NCI-H510A (cell line): ENCODE data around the gene USP33.
A peak's percentile ranks its signal among the peaks of the same experiment; 100 is the strongest.
"Not testable (repeated sequence)": the region's sequence is repeated elsewhere in the genome, so short reads cannot be mapped to it uniquely, and the experiment has no call there.

Experiments
- DNase-seq: peaks from one replicate; lab custom pipeline; 2025; lab: John Stamatoyannopoulos, UW

Gene USP33

GRCh38 chr1:77759071-77760028, at the start of gene USP33:
Gene USP33 (minus strand): TSS chr1:77759852. CDS start chr1:77741697, 18,155 bp downstream.
- DNase-seq: peak; percentile 93

DNA sequence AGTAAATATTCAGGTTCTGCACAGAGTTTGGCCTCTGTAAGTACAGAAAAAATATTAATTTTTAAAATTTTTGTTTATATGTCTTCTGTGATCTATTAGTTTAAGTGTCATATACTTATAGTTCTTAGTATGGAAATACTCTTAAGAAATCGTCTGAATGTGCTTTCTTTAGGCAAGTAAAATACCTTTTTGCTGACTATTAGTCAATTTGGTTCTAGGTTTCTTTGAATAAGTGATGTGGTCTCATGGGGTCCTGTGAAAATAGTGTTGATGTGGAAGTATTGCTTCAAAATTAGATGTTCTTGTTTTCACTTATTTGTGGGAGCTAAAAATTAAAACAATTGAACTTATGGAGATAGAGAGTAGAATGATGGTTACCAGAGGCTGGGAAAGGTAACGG, 43.7 kb upstream of the USP33 start:
- no peak for DNase-seq

DNA sequence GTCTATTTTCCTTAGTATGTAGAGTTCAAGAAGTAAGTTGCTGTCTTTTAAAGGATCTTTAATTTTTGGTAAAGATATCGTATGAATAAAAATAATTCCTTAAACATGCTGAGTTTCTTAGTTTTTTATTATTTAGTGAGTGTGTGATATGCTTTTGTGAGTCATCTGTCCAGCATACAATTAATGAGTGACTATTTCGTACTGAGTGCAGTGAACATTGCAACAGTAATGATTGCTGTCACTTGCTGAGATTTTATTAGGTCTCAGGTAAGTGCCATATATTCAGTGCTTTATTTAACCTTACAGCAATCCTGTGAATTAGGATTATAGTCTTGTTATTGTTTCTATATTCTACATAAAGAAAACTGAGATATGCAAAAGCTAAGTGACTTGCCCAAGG, 42.4 kb upstream of the USP33 start:
- DNase-seq: no peak

DNA sequence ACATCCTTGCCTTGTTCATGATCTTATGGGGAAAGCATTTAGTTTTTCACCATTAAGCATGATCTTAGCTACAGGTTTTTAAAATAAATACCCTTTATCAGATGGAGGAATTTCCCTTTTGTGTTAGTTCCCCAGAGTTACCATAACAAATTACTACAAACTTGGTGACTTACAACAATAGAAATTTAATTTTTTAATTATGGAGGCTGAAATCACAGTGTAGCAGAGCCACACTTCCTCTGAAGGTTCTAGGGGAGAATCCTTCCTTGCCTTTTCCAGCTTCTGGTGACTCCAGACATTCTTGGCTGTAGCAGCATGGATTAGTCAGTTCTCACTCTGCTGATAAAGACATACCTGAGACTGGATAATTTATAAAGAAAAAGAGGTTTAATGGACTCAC, 38.3 kb upstream of the USP33 start:
- DNase-seq: no peak

DNA sequence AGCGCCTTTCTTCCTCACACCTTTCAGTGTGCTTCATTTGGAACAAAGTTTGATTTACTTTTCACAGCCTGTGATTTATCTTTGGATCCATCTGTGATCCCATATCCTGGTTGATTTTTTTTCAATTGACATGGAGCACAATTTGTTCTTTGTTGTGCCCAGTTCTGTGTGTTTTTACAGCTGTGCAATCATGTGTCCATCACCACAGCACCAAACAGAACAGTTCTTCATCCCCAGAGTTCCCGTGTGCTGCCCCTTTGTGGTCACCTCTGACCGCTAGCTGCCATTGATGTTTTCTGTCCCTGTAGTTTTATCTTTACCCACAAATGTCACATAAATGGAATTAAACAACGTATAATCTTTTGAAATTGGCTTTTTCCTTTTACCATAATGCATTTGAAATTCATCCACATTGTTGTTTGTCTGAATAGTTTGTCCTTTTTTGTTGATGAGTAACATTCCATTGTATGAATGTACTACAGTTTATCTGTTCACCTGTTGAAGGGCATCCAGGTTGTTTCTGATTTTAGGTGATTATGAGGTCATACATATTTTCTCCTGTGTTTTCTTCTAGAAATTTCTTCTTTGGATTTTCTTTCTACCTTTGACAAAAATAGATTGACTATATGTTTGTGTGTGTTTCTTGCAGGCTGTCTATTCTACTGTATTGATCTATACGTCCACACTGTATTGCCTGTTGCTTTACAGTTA, 37.2 kb upstream of the USP33 start:
- DNase-seq: no peak

GRCh38 chr1:77794550-77794949, 34.9 kb upstream of the USP33 start:
- no peak for DNase-seq

GRCh38 chr1:77786093-77786741, 26.6 kb upstream of the USP33 start:
- DNase-seq: not testable (repeated sequence)

GRCh38 chr1:77783141-77783540, 23.5 kb upstream of the USP33 start:
- no peak for DNase-seq

DNA sequence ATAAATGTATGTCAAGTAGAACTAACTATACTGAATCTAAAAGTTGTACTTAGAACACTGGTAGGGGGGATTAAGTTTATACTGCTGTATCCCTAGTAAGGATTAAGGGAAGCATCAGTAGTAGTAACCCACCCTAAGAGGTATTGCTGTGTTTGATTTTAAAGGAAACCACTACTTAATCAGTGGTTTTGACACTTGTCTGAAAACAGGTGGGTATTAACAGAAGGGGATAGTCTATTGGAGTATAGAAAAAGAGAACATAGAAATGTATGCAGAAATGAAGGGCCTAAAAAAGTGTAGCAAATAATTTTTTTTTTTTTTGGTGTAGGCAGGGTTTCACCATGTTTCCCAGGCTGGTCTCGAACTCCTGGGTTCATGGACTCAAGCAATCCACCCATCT, 22.0 kb upstream of the USP33 start:
- no peak for DNase-seq

DNA sequence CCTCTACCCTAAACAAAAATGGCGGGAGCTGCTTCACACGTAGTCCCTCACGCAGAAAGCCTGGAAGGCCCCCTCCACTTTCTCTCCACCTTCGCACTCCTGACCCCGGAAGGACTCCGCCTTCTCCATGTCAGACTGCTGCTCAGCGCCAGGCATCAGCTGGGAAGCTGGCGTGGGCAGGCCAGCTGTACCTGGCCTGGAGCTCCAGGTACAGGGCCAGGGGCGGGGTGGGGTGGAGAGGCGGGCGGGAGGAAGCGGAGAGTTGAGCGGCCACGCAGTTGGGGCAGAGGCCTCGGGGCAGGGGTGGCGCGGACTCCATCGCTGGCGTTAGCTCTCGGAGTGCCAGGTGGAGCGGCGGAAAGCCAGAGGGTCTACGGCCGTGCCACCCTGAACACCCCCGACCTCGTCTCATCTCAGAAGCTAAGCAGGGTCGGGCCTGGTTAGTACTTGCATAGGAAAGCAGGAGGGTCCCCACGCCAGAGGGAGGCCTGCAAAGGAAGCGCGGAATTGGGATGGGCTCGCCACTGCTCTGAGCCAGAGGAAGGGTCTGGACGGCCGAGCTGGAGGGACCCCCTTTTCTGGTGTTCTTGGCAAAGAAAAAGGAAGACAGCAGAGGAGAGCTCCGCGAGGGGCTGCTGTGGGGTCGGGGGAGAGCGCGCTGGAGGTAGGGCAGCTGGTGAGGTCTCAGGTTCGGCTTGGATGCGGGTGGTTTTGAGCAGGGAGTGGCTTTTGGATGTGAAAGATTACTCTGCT, 20.1 kb upstream of the USP33 start, which contains the start of gene MIGA1:
Gene MIGA1, plus strand, starts transcription at position 121 of the 753 bp plus-strand sequence. CDS start 3,604 bp downstream, outside the sequence.
- peak; percentile 99 for DNase-seq

DNA sequence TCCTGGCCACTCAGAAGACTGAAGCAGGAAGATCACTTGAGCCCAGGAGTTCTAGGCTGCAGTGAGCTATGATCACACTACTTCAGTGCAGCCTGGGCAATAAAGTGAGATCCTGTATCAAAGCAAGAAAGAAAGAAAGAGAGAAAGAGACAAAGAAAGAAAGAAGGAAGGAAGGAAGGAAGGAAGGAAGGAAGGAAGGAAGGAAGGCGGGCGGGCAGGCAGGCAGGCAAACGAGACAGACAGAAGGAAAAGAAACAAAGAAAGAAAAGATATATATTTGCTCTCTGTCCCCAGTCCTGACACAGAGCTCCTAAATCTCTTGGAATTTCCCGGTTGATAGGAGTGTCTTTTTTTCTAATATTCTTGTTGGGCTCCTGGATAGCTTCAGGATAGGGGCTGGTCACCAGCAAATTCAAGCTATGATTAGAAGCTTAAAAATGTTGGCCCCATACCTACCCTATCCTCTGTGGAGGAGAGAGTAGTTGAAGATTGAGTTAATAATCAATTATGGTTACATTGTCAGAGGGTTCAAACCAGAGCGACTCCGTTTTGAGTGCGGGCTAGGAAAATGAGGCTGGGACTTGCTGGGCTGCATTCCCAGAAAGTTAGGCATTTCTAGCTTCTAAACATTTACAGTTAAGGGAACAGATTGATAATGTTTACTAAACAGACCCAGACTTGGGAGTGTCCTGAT, 16.5 kb upstream of the USP33 start:
- DNase-seq: no peak

GRCh38 chr1:77768006-77768405, 8.4 kb upstream of the USP33 start:
- DNase-seq: no peak

DNA sequence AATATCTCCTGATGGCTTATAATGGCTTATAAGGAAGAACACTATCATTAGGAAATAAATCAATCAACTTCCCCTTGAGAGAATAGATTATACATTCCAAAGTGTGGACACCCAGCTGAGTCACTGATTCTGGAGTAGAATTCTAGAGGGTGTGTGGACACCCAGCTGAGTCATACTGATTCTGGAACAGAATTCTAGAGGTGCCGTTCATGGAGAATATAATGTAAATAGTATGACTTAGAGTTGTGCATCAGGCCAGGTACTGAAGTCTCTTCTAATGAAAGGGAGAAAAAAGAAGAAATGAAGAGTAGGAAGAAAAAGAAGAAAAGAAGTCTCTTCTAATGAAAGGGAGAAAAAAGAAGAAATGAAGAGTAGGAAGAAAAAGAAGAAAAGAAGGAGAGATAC, 2.4 kb upstream of the USP33 start:
- no peak for DNase-seq

GRCh38 chr1:77757603-77758002, 2.0 kb downstream of the USP33 start:
- DNase-seq: no peak

- DNase-seq: no peak
Measured at GRCh38 chr1:77757066-77757584, 2.5 kb downstream of the USP33 start.

DNA sequence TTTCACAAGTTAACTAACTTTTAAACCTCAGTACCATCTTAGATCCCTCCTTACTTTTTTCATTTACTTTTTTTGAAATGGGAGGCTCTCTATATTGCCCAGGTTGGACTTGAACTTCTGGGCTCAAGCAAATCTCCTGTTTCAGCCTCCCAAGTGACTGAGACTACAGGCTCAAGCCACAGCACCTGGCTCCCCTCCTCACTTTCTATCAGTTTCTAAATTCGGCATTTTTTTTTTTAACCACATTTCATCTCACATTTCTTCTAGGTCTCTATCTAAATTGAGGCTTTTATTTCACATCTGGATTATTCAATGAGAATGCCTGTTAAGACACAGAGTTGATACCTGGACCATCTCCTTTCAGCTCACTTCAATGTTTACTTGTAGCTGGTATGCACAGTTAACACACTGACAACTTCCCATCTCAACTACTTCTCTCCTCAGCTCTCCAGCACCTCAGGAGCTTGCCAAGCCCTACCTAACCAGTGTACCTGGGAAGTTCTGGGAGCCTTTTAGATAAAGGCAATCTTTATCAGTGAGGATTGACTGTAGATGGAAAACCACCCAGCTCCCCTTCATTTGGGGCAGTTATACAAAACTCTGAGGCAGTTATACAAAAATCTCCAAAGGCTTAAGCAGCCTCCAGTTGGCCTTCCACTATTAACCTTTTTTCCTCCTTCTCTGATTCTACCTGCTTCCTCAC, 3.4 kb downstream of the USP33 start:
- no peak for DNase-seq

- DNase-seq: not testable (repeated sequence)
Measured at GRCh38 chr1:77749489-77749888, 10.2 kb downstream of the USP33 start.

- DNase-seq: no peak
Measured at GRCh38 chr1:77744576-77744975, 15.1 kb downstream of the USP33 start.

DNA sequence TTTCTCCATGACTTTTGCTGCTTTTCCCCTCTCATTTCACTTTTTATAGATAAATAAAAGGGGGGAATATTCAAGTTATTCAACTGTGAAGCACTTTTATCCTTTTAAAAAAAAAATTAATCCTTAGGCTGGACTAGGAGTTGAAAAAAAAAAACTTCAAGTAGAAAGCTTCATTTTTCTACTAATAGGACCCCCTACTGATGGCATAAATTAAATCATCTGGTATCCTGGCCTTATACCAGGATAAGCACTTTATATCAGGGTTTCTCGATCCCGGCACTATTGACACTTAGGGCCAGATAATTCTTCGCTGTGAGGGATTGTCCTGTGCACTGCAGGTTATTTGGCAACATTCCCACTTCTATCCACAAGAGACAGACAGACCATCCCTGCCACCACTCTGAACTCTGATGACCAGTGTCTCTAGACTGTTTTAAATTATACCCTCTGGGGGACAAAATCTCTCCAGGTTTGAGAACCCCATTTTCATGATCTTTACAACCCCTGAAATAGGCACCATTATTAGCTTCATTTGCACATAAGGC, 17.6 kb downstream of the USP33 start:
- DNase-seq: no peak

DNA sequence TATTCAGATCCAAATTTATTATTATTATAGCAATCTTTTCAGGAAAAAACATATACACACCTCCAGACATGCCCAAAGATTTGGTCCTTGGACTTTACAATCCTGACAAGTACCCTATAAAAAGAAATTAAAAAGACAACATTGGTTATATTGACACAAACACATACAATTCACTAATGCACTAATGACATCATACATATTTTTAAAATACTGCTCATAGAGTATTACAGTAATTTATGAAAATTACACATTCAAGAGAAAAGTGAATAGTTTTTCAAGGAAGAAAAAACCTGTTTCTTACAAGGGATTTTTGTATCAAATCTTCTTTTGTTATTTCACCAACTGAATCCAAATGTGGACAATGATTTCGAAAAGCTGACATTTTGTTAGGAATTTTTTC, 18.3 kb downstream of the USP33 start:
- no peak for DNase-seq
